ENCODE data around the gene PRPF8. TPM values are rescaled to one million over a fixed set of nuclear protein-coding genes. Genes with fewer than 3 reads are reported as not detected.

Gene PRPF8
- total RNA-seq, 1 experiment from 2014 or later = 296 TPM

DNA sequence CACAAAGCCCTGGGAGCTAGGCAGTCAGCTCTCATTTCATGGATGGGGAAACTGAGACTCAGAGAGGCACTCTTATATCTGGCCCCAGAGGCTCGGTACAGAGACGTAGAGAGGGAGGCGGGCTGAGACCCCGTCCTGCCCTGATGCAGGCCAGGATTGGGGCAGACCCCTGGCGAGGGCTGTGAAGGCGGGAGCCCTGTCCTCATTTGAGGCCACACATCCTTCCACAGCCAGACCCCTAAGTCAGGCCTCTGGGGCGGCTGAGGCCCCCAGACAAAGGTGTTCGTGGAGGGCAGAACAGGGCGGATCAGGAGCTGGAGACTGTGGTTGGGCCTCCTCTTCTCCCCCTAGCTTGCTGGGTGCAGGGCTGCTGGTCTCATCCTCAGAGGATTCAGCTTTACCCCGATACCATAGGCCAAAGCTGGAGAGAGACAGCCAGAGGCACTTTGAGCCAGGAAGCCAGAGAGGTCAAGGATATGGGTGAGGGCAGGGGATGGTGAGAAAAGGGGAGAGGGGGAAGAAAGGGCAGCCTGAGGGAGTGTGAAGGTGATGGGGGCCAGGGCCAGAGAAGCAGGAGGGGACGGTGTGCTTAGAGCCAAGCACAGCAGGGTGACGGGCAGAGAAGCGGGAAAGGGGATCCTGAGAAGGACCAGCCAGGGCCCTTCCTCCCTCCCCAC lies 38.3 kb downstream of the PRPF8 start:
- CTCF ChIA-PET = no interaction called here
- Histone ChIP-seq H3K4me1 (ENCODE audit: control insufficient read depth, insufficient read depth, low read length) (peaks cover 25% of the 10 kb centered on the region), H3K4me3 (ENCODE audit: low read depth in 2 of 2, low read length in 2 of 2) (no peak overlapping the region), H3K27ac (ENCODE audit: low read length) (no peak overlapping the region), H3K27me3 (ENCODE audit: control insufficient read depth, insufficient read depth, low read length) (no peaks in the 10 kb centered on the region), H3K9me3 (ENCODE audit: control insufficient read depth, insufficient read depth, low read depth, low read length) (no peaks in the 10 kb centered on the region), H3K36me3 (ENCODE audit: control insufficient read depth, insufficient read depth, low read length) (no peaks in the 10 kb centered on the region)
- TF ChIP-seq SIN3A (IDR thresholded peaks at IDR 0.05; ENCODE audit: borderline replicate concordance, insufficient read depth, low read depth, low read length) = no peak
- no peak for TF ChIP-seq REST (IDR thresholded peaks at IDR 0.05; ENCODE audit: insufficient read depth in 1 of 2, low read depth in 2 of 2, low read length in 1 of 2)
- TF ChIP-seq, protein P1, sequence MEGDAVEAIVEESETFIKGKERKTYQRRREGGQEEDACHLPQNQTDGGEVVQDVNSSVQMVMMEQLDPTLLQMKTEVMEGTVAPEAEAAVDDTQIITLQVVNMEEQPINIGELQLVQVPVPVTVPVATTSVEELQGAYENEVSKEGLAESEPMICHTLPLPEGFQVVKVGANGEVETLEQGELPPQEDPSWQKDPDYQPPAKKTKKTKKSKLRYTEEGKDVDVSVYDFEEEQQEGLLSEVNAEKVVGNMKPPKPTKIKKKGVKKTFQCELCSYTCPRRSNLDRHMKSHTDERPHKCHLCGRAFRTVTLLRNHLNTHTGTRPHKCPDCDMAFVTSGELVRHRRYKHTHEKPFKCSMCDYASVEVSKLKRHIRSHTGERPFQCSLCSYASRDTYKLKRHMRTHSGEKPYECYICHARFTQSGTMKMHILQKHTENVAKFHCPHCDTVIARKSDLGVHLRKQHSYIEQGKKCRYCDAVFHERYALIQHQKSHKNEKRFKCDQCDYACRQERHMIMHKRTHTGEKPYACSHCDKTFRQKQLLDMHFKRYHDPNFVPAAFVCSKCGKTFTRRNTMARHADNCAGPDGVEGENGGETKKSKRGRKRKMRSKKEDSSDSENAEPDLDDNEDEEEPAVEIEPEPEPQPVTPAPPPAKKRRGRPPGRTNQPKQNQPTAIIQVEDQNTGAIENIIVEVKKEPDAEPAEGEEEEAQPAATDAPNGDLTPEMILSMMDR (IDR thresholded peaks at IDR 0.05) = no peak
- TF ChIP-seq POLR2AphosphoS5 (IDR thresholded peaks at IDR 0.05; ENCODE audit: low read depth, low read length) = no peak
- no peak for TF ChIP-seq TCF7L2 (IDR thresholded peaks at IDR 0.05; ENCODE audit: low read depth, low read length)
- ATAC-seq = no peak
- no TSS peak for BruUV-seq (replicated peaks)
- in situ Hi-C loops (cut with HindIII; ENCODE audit: low pct_unique_long_range_greater_than_20kb, low sequenced_read_pairs) = no loop called here
- intact Hi-C loops (cut with micrococcal nuclease; ENCODE audit: unreplicated experiment) = no loop called here
- no peak for DNase-seq (ENCODE audit: low read depth, low spot score)
- POLR2A ChIA-PET = no interaction called here

- DNase-seq (ENCODE audit: low read depth, low spot score) (no peak), ATAC-seq (no peak)
- ChIA-PET CTCF (interaction anchor here (0.6 kb wide), 1 partner anchor 12 kb away, joined by 5 read pairs; no protein-coding TSS in a partner anchor), POLR2A (interaction anchor here (0.7 kb wide), 1 partner anchor 72 kb away, joined by 3 read pairs; no protein-coding TSS in a partner anchor)
- in situ Hi-C loops (cut with HindIII; ENCODE audit: low pct_unique_long_range_greater_than_20kb, low sequenced_read_pairs) = no loop called here
- H3K4me3 ChIP-seq (ENCODE audit: low read depth in 2 of 2, low read length in 2 of 2) = no peak within 1 kb of the TSS
- BruUV-seq (replicated peaks) = no TSS peak
- no peaks in the 10 kb centered on the region for H3K27me3 ChIP-seq (ENCODE audit: control insufficient read depth, insufficient read depth, low read length)
- no peak within 1 kb of the TSS for H3K27ac ChIP-seq (ENCODE audit: low read length)
- H3K36me3 ChIP-seq (ENCODE audit: control insufficient read depth, insufficient read depth, low read length) = no peaks in the 10 kb centered on the region
- TF ChIP-seq TCF7L2 (IDR thresholded peaks at IDR 0.05; ENCODE audit: low read depth, low read length) = no peak
- TF ChIP-seq REST (IDR thresholded peaks at IDR 0.05; ENCODE audit: insufficient read depth in 1 of 2, low read depth in 2 of 2, low read length in 1 of 2) = no peak
- TF ChIP-seq, protein P1 (IDR thresholded peaks at IDR 0.05) = no peak
- no peak for TF ChIP-seq POLR2AphosphoS5 (IDR thresholded peaks at IDR 0.05; ENCODE audit: low read depth, low read length)
- no peak for TF ChIP-seq SIN3A (IDR thresholded peaks at IDR 0.05; ENCODE audit: borderline replicate concordance, insufficient read depth, low read depth, low read length)
- intact Hi-C loops (cut with micrococcal nuclease; ENCODE audit: unreplicated experiment) = no loop called here
- H3K9me3 ChIP-seq (ENCODE audit: control insufficient read depth, insufficient read depth, low read depth, low read length) = no peaks in the 10 kb centered on the region
- peaks cover 18% of the 10 kb centered on the region for H3K4me1 ChIP-seq (ENCODE audit: control insufficient read depth, insufficient read depth, low read length)
These were observed 39.2 kb downstream of the PRPF8 start, which contains the start of gene SCARF1 for GRCh38 chr17:1645207-1646171. TSS of gene SCARF1 (minus strand) at chr17:1645732. CDS start at chr17:1645697, 35 bp downstream.
